OCI-LY3 (cell line): ENCODE results near the gene BCR.

Source experiments
- H2AFZ ChIP-seq: fragments of 200-600, 300-600 bp; shearing (Covaris generic); 2 replicates; pipeline ENCODE4 v1.6.0; 2014; ENCODE audit warnings: antibody characterized with exemption, low read depth, low read length
- H3K27ac ChIP-seq: fragments of 200-600, 300-600 bp; sonication (generic); 2 replicates; pipeline ENCODE4 v1.5.1; 2014; ENCODE audit warnings: mild to moderate bottlenecking, low read length, moderate library complexity, mixed read lengths
- H3K27me3 ChIP-seq: fragments of 200-600, 300-600 bp; sonication (generic); 2 replicates; pipeline ENCODE4 v1.6.1; 2014; ENCODE audit warnings: low read depth, low read length, mixed read lengths
- H3K36me3 ChIP-seq: fragments of 200-600, 300-600 bp; sonication (generic); replicated peaks from 2 replicates; pipeline ENCODE3; 2014; ENCODE audit warnings: low read depth, low read length, mixed read lengths
- H3K4me1 ChIP-seq: fragments of 300-600, 200-600 bp; sonication (generic); 2 replicates; pipeline ENCODE4 v1.6.1; 2014; ENCODE audit warnings: low read length, mixed read lengths
- H3K4me2 ChIP-seq: fragments of 200-600, 300-600 bp; sonication (generic); 2 replicates; pipeline ENCODE4 v1.6.1; 2014; ENCODE audit warnings: low read length, mixed read lengths
- H3K4me3 ChIP-seq: fragments of 300-600, 200-600 bp; sonication (generic); 2 replicates; pipeline ENCODE4 v1.5.1; 2014; ENCODE audit warnings: antibody characterized with exemption, mild to moderate bottlenecking, low read length, moderate library complexity
- H3K79me2 ChIP-seq: fragments of 300-600, 200-600 bp; shearing (Covaris generic); 2 replicates; pipeline ENCODE4 v1.6.1; 2014; ENCODE audit warnings: mild to moderate bottlenecking, low read length, mixed read lengths
- H3K9ac ChIP-seq: fragments of 300-600, 200-600 bp; shearing (Covaris generic); 2 replicates; pipeline ENCODE4 v1.6.0; 2014; ENCODE audit warnings: mild to moderate bottlenecking, low read length, moderate library complexity
- H3K9me3 ChIP-seq: fragments of 200-600, 300-600 bp; shearing (Covaris generic); 2 replicates; pipeline ENCODE4 v1.6.1; 2014; ENCODE audit warnings: low read length, mixed read lengths; ENCODE audit not compliant: insufficient read depth
- H4K20me1 ChIP-seq: fragments of 200-600, 300-600 bp; sonication (generic); 2 replicates; pipeline ENCODE4 v1.6.1; 2016; ENCODE audit warnings: low read length, mixed read lengths; ENCODE audit not compliant: insufficient read depth
- CTCF ChIP-seq: fragments of 200-600, 300-600 bp; sonication (generic); IDR thresholded peaks from 2 replicates; pipeline ENCODE4 v1.5.1; 2014; ENCODE audit warnings: antibody characterized with exemption, low read length, low read depth
- EZH2phosphoT487 ChIP-seq: fragments of 200-600 bp; shearing (Covaris generic); IDR thresholded peaks from 2 replicates; pipeline ENCODE4 v1.6.1; 2018; ENCODE audit warnings: antibody characterized with exemption, mixed run types, low read depth

BCR gene

GRCh38 chr22:23243006-23243573 lies 62.8 kb downstream of the BCR start:
- Histone ChIP-seq H3K36me3 (no peaks in the 10 kb centered on the region), H3K27me3 (no peaks in the 10 kb centered on the region), H2AFZ (no peak overlapping the region), H4K20me1 (no peaks in the 10 kb centered on the region; the same call in 1 of the 2 replicates), H3K9ac (no peak overlapping the region), H3K4me3 (no peak overlapping the region), H3K9me3 (no peaks in the 10 kb centered on the region), H3K79me2 (no peaks in the 10 kb centered on the region), H3K27ac (no peak overlapping the region), H3K4me1 (peaks cover 4% of the 10 kb centered on the region; the same call in 1 of the 2 replicates), H3K4me2 (no peak overlapping the region)
- TF ChIP-seq EZH2phosphoT487 (no peak), CTCF (no peak)

GRCh38 chr22:23243859-23244689 lies 63.8 kb downstream of the BCR start:
- Histone ChIP-seq H3K9me3 (no peaks in the 10 kb centered on the region), H3K27me3 (no peaks in the 10 kb centered on the region), H3K4me1 (peaks cover 4% of the 10 kb centered on the region; the same call in 1 of the 2 replicates), H3K9ac (no peak overlapping the region), H3K4me3 (no peak overlapping the region), H3K27ac (no peak overlapping the region), H3K36me3 (no peaks in the 10 kb centered on the region), H2AFZ (no peak overlapping the region), H4K20me1 (no peaks in the 10 kb centered on the region; the same call in 1 of the 2 replicates), H3K79me2 (no peaks in the 10 kb centered on the region), H3K4me2 (no peak overlapping the region)
- TF ChIP-seq EZH2phosphoT487: no peak
- TF ChIP-seq CTCF: no peak

- Histone ChIP-seq H3K4me2 (no peak overlapping the region), H3K9me3 (no peaks in the 10 kb centered on the region), H3K79me2 (no peaks in the 10 kb centered on the region), H3K36me3 (no peaks in the 10 kb centered on the region), H2AFZ (no peak overlapping the region), H3K4me3 (no peak overlapping the region), H3K27me3 (no peaks in the 10 kb centered on the region), H3K27ac (no peak overlapping the region), H3K9ac (no peak overlapping the region), H4K20me1 (no peaks in the 10 kb centered on the region; the same call in 1 of the 2 replicates), H3K4me1 (peaks cover 4% of the 10 kb centered on the region; the same call in 1 of the 2 replicates)
- TF ChIP-seq EZH2phosphoT487: no peak
Observed at GRCh38 chr22:23244690-23245044, 64.4 kb downstream of the BCR start.

- H4K20me1 ChIP-seq: no peaks in the 10 kb centered on the region; the same call in 1 of the 2 replicates
- H3K36me3 ChIP-seq: no peaks in the 10 kb centered on the region
Observed at GRCh38 chr22:23245045-23245798, 64.9 kb downstream of the BCR start.

More at GRCh38 chr22:23245045-23245798, 64.9 kb downstream of the BCR start:
- no peaks in the 10 kb centered on the region for H3K79me2 ChIP-seq
- H3K9ac ChIP-seq: no peak overlapping the region
- TF ChIP-seq EZH2phosphoT487: no peak
- no peak for TF ChIP-seq CTCF
- no peak overlapping the region for H3K27ac ChIP-seq
- H3K4me2 ChIP-seq: no peak overlapping the region
- H3K4me1 ChIP-seq: peaks cover 4% of the 10 kb centered on the region; the same call in 1 of the 2 replicates
- H3K9me3 ChIP-seq: no peaks in the 10 kb centered on the region
- no peak overlapping the region for H3K4me3 ChIP-seq
- no peaks in the 10 kb centered on the region for H3K27me3 ChIP-seq
- H2AFZ ChIP-seq: no peak overlapping the region
